ENCODE measurements around the gene NTNG2.

DNA sequence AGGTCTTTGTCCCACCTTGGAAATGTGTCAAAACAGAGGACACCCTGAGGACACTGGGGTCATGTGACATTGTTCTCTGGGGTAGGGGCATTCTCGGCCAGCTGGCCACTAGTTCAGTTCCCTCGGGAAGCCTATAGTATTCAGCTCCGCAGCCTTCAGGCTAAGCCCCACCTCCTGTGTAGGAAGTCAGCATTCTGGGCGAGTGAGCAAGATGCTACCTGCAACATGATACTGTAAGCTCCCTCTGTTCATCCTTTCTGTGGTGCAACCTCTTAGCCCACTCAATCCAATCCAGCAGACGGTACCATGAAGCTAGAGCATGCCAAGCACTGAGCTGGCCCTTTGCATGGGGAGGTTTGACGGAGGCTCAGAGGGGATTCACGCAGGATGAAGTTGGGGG is 5.3 kb downstream of the NTNG2 start:
- no peak for TF ChIP-seq CTCF (IDR thresholded peaks at IDR 0.05)
- TF ChIP-seq POLR2A (IDR thresholded peaks at IDR 0.05): no peak
